Tibial artery (tissue), 4 donors: ENCODE results near the gene ZBTB22.
A peak's percentile ranks its signal among the peaks of the same experiment; 100 is the strongest.

ENCODE experiments used
- DNase-seq, 2 donors: peaks; one replicate each; pipeline ENCODE4 v3.0.0-alpha.2; 2019
- H3K27ac ChIP-seq, 2 donors: fragments of 200-600 bp; sonication (generic) in 1 of 2; 1 replicate in 1 of 2; 2 replicates in 1 of 2; pipeline ENCODE4 v1.5.1; 2018 to 2019; ENCODE audit warnings: mild to moderate bottlenecking in 1 of 2
- H3K27me3 ChIP-seq, 2 donors: fragments of 200-600 bp; sonication (generic) in 1 of 2; one replicate each; pipeline versions ENCODE4 v1.5.1 to v1.6.0; 2016 to 2019
- H3K36me3 ChIP-seq, 3 donors: fragments of 200-600 bp; sonication (generic) in 2 of 3; one replicate each; pipeline ENCODE4 v1.5.1; 2016 to 2019; ENCODE audit warnings: mild to moderate bottlenecking in 2 of 3
- H3K4me1 ChIP-seq, 4 donors: fragments of 200-600 bp; sonication (generic) in 2 of 4; 1 replicate in 3 of 4; 2 replicates in 1 of 4; pipeline ENCODE4 v1.5.1; 2016 to 2019
- H3K4me3 ChIP-seq, 2 donors: fragments of 200-600 bp; sonication (generic) in 1 of 2; 1 replicate in 1 of 2; 2 replicates in 1 of 2; pipeline ENCODE4 v1.5.1; 2018 to 2019; ENCODE audit warnings: mild to moderate bottlenecking in 2 of 2
- H3K9me3 ChIP-seq, 3 donors: fragments of 200-600 bp; sonication (generic) in 1 of 3; one replicate each; pipeline ENCODE4 v1.5.1; 2016 to 2019
- CTCF ChIP-seq, 2 experiments: fragments of 200-600 bp in 1 of 2; fragments of 450-650 bp in 1 of 2; IDR thresholded peaks; one replicate each; pipeline ENCODE4 v1.5.1; 2017 to 2019; ENCODE audit warnings: antibody characterized with exemption in 2 of 2, mild to moderate bottlenecking in 1 of 2, moderate library complexity in 1 of 2
- intact Hi-C: fragments of 100-400 bp; cut with DNase I; formaldehyde crosslinking; loops from one replicate; pipeline ENCODE4 v1.15.0; 2023; ENCODE audit warnings: low total_unique reads

ZBTB22 gene

GRCh38 chr6:33299237-33299944 is 18.2 kb downstream of the ZBTB22 start:
- H3K4me1 ChIP-seq: peaks cover 0 to 42% (median 24%) of the 10 kb centered on the region in 4 donors
- DNase-seq: peak; percentile 89 to 96
- intact Hi-C loops: loop anchor here (10.0 kb wide), 1 partner anchor 115 kb away; the partner anchor contains the start of genes CUTA and PHF1
- no peaks in the 10 kb centered on the region for H3K9me3 ChIP-seq
- TF ChIP-seq CTCF (IDR thresholded peaks at IDR 0.05): peak; percentile 65 to 68
- H3K27me3 ChIP-seq: no peaks in the 10 kb centered on the region
- peaks cover 11 to 50% (median 33%) of the 10 kb centered on the region in 3 donors for H3K36me3 ChIP-seq
- peak overlapping the region; percentile 94 to 97 for H3K27ac ChIP-seq
- H3K4me3 ChIP-seq: peak overlapping the region; percentile 76 to 79

DNA sequence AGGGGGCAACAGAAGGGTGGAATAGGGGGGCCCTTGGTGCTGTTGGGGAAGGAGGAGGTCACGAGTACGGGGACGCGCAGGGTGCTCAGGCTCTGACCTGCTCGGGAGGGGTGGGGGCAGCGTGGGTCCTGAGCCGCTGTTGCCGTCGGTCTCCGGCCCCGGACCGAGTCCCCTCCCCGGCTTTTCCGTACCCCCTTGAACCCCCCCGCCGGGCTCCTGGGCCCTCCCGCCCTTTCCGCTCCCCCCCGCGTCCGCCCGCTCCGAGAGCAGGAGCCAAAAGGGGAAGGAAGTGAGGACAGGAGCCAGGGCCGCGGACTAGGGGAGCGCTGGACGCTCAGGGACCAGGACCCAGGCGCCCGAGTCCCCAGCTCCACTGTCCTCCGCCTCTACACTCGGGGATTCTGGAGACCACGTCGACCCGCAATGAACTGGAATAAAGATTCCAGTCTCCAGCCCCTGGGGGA is 18.7 kb downstream of the ZBTB22 start, which contains the start of gene RGL2:
Gene RGL2 (minus strand): TSS at position 170 of the 464 bp plus-strand sequence. CDS start 332 bp downstream, outside the sequence.
- Histone ChIP-seq H3K4me1 (peaks cover 0 to 42% (median 24%) of the 10 kb centered on the region in 4 donors), H3K27me3 (no peaks in the 10 kb centered on the region), H3K36me3 (peaks cover 6 to 50% (median 30%) of the 10 kb centered on the region in 3 donors), H3K27ac (peak within 1 kb of the TSS; percentile 94 to 97), H3K9me3 (no peaks in the 10 kb centered on the region), H3K4me3 (peak within 1 kb of the TSS; percentile 76 to 79)
- DNase-seq: peak; percentile 88 to 95
- intact Hi-C loops: loop anchor here (10.0 kb wide), 1 partner anchor 116 kb away; the partner anchor contains the start of genes CUTA and PHF1
- no peak for TF ChIP-seq CTCF (IDR thresholded peaks at IDR 0.05)

DNA sequence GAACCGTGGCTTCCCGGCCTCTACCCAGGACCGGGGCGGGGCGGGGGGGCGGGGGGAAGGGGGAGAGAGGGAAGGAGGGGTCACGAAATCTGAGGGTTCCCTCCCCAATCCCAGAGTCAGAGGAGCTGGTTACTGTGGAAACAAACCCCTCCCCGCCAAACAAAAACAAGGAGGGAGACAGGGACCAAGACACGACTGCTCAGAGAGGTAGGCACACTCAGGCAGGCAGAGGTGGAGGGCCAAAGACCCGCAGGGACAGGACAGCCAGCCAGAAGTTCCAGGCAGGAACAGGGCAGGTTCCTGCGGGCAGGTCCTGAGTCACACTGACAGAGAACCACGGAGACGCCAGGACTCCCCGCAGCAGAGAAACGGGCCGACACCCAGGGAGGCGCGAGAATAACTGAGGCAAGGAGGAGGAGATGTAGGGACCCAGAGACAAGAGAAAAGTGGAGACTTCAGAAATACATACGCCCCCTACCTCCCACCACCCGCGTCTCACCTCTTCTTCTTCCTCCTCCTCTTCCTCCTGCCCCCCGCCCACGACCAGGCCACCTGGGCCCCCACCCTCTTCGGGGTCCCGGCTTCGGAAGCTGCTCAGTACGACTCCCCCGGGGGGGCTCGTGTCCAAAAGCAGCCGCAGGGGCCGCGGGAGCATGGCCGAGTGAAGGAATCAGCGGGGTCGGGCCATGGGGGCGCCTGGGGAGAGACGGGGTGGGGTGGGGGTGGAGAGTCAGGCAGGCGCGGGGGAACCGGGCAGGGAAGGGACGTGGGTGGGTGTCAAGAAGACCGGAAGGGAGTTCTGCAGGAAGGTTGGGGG is 19.4 kb downstream of the ZBTB22 start:
- Histone ChIP-seq H3K4me1 (peaks cover 0 to 42% (median 24%) of the 10 kb centered on the region in 4 donors), H3K9me3 (no peaks in the 10 kb centered on the region), H3K4me3 (peak overlapping the region; percentile 76 to 79), H3K27me3 (no peaks in the 10 kb centered on the region), H3K27ac (peak overlapping the region; percentile 94 to 97), H3K36me3 (peaks cover 7 to 50% (median 33%) of the 10 kb centered on the region in 3 donors)
- peak; percentile 85 to 88 for DNase-seq
- intact Hi-C loops: loop anchor here (10.0 kb wide), 1 partner anchor 117 kb away; the partner anchor contains the start of genes CUTA and PHF1
- TF ChIP-seq CTCF (IDR thresholded peaks at IDR 0.05): no peak

GRCh38 chr6:33297406-33297955 is 20.1 kb downstream of the ZBTB22 start:
- peaks cover 7 to 50% (median 36%) of the 10 kb centered on the region in 3 donors for H3K36me3 ChIP-seq
- DNase-seq: peak in 1 of 2 donors; percentile 76
- peak overlapping the region; percentile 94 to 97 for H3K27ac ChIP-seq
- no peak for TF ChIP-seq CTCF (IDR thresholded peaks at IDR 0.05)
- peaks cover 0 to 42% (median 24%) of the 10 kb centered on the region in 4 donors for H3K4me1 ChIP-seq
- H3K4me3 ChIP-seq: peak overlapping the region; percentile 76 to 79
- intact Hi-C loops: loop anchor here (10.0 kb wide), 1 partner anchor 117 kb away; the partner anchor contains the start of genes CUTA and PHF1
- no peaks in the 10 kb centered on the region for H3K27me3 ChIP-seq
- no peaks in the 10 kb centered on the region for H3K9me3 ChIP-seq
